Activated T-cell treated with anti-CD3 and anti-CD28 coated beads, Interleukin-2, amount 50 U/mL, for 72 hours (primary cell): Measurements from ENCODE around the gene PDE10A. TPM values are rescaled to one million over a fixed set of nuclear protein-coding genes. Genes with fewer than 3 reads are reported as not detected.
"Not testable (repeated sequence)": the region's sequence is repeated elsewhere in the genome, so short reads cannot be mapped to it uniquely, and the experiment has no call there.

Experiments used
- ATAC-seq, 2 donors: fragments of 150-1000 bp; cut with Tn5 transposase; replicated peaks in 1 of 2; 2 replicates each; pipeline ENCODE4 v1.10.0; 2021; ENCODE audit warnings: moderate library complexity in 2 of 2, mild to moderate bottlenecking in 1 of 2
- DNase-seq, 2 donors: peaks; one replicate each; pipeline ENCODE4 v3.0.0; 2021 to 2022; ENCODE audit warnings: mixed read lengths in 1 of 2
- H3K27ac Mint-ChIP-seq: one replicate; pipeline ENCODE4 v1.8.0; 2022; ENCODE audit warnings: mild to moderate bottlenecking, moderate library complexity, mixed read lengths
- H3K27me3 Mint-ChIP-seq: one replicate; pipeline ENCODE4 v1.8.0; 2022; ENCODE audit warnings: low read depth, mixed read lengths
- H3K36me3 Mint-ChIP-seq, 2 donors: one replicate each; pipeline ENCODE4 v1.8.0; 2022; ENCODE audit warnings: mixed read lengths in 2 of 2, mild to moderate bottlenecking in 1 of 2; ENCODE audit not compliant: insufficient read depth in 2 of 2
- H3K4me1 Mint-ChIP-seq: one replicate; pipeline ENCODE4 v1.8.0; 2022; ENCODE audit warnings: low read depth, mixed read lengths
- H3K4me3 Mint-ChIP-seq, 2 donors: one replicate each; pipeline ENCODE4 v1.8.0; 2022; ENCODE audit warnings: mild to moderate bottlenecking in 2 of 2, mixed read lengths in 2 of 2, moderate library complexity in 2 of 2
- H3K9me3 Mint-ChIP-seq, 2 donors: one replicate each; pipeline ENCODE4 v1.8.0; 2022; ENCODE audit warnings: mixed read lengths in 2 of 2
- total RNA-seq, 2 donors: library from RNA; stranded (reverse); gene quantifications; one replicate each; pipeline ENCODE4 v1.2.3, GENCODE V29; 2022

Gene PDE10A
- total RNA-seq, 2 donors from 2014 or later, result not detected

DNA sequence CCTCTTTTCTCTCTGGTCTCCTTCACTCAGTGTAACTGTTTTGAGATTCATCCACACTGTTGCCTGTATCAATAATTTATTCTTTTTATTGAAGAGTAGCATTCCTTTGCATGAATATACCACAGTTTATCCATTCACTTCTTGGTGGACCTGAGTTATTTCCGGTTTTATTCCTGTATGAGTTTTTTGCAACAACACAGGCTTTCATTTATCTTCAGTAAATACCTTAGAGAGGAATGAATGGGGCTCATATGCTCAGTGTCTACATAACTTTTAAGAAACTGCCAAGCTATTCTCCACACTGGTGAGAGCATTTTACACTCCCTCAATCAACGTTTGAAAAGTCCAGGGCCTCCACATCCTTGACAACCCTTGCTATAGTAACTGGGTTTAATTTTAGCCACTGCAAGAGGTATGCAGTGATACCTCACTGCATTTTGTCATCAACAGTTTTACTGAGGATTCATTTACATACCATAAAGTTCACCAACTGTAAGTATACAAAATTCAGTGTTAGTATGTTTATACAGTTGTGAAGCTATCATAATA is 154.6 kb downstream of the PDE10A start:
- Mint-ChIP-seq H3K27me3 (no peaks in the 10 kb centered on the region), H3K27ac (no peak overlapping the region)

DNA sequence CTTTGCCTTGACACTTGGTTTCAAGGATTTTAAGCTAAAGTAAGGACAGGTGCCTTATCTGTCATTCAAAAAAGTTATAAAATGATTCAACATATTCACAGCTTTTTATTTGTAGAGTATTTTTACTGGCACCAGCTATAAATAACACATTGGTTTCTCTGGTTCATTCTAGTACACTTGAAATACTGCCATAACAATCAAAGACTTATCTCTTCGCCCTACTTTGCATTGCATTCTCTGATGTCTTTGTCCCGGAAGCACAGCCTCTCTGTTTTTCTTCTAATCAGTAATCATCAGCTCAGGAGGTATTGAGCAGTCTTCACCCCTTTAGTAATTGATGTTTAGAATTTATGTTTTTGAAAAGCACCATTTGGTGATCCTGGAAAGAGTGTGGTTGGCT is 156.4 kb downstream of the PDE10A start:
- H3K9me3 Mint-ChIP-seq, result no peaks in the 10 kb centered on the region
- ATAC-seq (no peak), DNase-seq (no peak)
- no peak overlapping the region for H3K27ac Mint-ChIP-seq
- peaks cover 1% of the 10 kb centered on the region for H3K4me1 Mint-ChIP-seq
- H3K27me3 Mint-ChIP-seq, result no peaks in the 10 kb centered on the region
- H3K36me3 Mint-ChIP-seq, result no peaks in the 10 kb centered on the region
- H3K4me3 Mint-ChIP-seq, result no peak overlapping the region

More for the DNA sequence above, 154.6 kb downstream of the PDE10A start:
- DNase-seq, result no peak
- no peak overlapping the region for H3K4me3 Mint-ChIP-seq
- H3K36me3 Mint-ChIP-seq, result no peaks in the 10 kb centered on the region
- no peak for ATAC-seq
- H3K4me1 Mint-ChIP-seq, result peaks cover 7% of the 10 kb centered on the region
- H3K9me3 Mint-ChIP-seq, result no peaks in the 10 kb centered on the region

- H3K4me3 Mint-ChIP-seq, H3K27ac Mint-ChIP-seq, H3K27me3 Mint-ChIP-seq, H3K9me3 Mint-ChIP-seq, H3K4me1 Mint-ChIP-seq, DNase-seq, H3K36me3 Mint-ChIP-seq, ATAC-seq: not testable (repeated sequence)
Observed at GRCh38 chr6:165500214-165500907, 162.7 kb downstream of the PDE10A start.

DNA sequence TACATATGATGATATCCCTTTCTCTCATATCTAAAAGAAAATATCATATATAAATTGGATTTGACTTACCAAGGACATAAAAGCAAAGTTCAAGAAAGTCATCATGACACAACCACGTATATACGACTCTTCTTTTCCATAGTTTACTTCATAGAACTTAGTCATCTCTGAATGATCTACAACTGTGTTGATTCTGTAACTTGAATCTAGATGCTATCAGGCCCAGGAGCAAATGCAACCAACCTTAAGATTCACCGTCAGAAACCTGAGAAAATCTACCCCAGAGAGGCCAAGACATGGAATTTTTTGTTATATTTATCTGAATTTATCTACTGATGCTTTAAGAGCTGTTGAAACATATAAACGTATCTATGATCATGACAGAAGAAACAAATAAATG is 165.6 kb downstream of the PDE10A start:
- no peak overlapping the region for H3K27ac Mint-ChIP-seq

GRCh38 chr6:165488624-165489295 is 174.3 kb downstream of the PDE10A start:
- DNase-seq (no peak), ATAC-seq (no peak)
- no peak overlapping the region for H3K27ac Mint-ChIP-seq
- no peaks in the 10 kb centered on the region for H3K27me3 Mint-ChIP-seq
- H3K4me3 Mint-ChIP-seq, result no peak overlapping the region
- no peaks in the 10 kb centered on the region for H3K36me3 Mint-ChIP-seq
- no peaks in the 10 kb centered on the region for H3K4me1 Mint-ChIP-seq
- peaks cover 4 to 9% of the 10 kb centered on the region in 2 donors for H3K9me3 Mint-ChIP-seq

More for the DNA sequence above, 165.6 kb downstream of the PDE10A start:
- no peaks in the 10 kb centered on the region for H3K27me3 Mint-ChIP-seq
- H3K36me3 Mint-ChIP-seq, result no peaks in the 10 kb centered on the region
- no peak for ATAC-seq
- H3K4me3 Mint-ChIP-seq, result no peak overlapping the region
- DNase-seq, result no peak
- peaks cover 0 to 3% of the 10 kb centered on the region in 2 donors for H3K9me3 Mint-ChIP-seq
- H3K4me1 Mint-ChIP-seq, result no peaks in the 10 kb centered on the region

DNA sequence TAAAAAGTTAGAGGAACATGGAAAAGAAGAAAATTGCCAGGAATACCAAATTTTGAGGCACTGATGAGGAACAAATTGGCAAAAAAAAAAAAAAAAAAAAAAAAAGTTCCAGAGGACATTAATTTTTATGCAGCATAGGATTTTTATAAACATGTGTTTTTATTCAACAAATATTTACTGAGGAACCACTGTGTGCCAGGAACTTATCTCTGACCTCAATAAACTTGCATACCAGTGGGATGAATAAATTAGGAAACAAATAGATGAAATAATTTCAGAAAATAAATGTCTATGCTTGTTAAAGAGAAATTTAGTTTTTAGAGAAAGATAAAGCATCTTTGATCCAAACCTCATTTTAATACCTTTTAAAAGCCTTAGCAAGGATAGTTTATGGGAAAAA is 175.1 kb downstream of the PDE10A start:
- Mint-ChIP-seq H3K4me3 (no peak overlapping the region), H3K27ac (no peak overlapping the region), H3K36me3 (no peaks in the 10 kb centered on the region), H3K27me3 (no peaks in the 10 kb centered on the region), H3K4me1 (no peaks in the 10 kb centered on the region), H3K9me3 (peaks cover 4 to 6% of the 10 kb centered on the region in 2 donors)
- DNase-seq (no peak), ATAC-seq (no peak)

DNA sequence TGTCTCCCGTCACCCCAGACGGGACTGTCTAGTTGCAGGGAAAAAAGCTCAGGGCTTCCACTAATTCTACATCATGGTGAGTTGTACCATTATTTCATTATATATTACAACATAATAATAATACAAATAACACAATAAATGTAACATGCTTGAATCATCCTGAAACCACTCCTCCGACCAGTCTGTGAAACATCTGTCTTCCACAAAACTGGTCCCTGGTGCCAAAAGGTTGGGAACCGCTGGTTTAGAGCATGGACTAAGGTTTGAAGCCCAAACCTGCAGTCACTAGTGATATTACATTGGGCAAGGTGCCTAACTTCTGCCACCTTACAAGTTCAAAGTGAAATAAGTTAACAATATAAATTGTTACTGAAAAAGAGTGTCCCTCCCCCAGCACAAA is 175.7 kb downstream of the PDE10A start:
- DNase-seq (no peak), ATAC-seq (no peak)
- Mint-ChIP-seq H3K4me1 (no peaks in the 10 kb centered on the region), H3K27ac (no peak overlapping the region), H3K4me3 (no peak overlapping the region), H3K36me3 (no peaks in the 10 kb centered on the region), H3K27me3 (no peaks in the 10 kb centered on the region), H3K9me3 (peaks cover 4 to 6% of the 10 kb centered on the region in 2 donors)

DNA sequence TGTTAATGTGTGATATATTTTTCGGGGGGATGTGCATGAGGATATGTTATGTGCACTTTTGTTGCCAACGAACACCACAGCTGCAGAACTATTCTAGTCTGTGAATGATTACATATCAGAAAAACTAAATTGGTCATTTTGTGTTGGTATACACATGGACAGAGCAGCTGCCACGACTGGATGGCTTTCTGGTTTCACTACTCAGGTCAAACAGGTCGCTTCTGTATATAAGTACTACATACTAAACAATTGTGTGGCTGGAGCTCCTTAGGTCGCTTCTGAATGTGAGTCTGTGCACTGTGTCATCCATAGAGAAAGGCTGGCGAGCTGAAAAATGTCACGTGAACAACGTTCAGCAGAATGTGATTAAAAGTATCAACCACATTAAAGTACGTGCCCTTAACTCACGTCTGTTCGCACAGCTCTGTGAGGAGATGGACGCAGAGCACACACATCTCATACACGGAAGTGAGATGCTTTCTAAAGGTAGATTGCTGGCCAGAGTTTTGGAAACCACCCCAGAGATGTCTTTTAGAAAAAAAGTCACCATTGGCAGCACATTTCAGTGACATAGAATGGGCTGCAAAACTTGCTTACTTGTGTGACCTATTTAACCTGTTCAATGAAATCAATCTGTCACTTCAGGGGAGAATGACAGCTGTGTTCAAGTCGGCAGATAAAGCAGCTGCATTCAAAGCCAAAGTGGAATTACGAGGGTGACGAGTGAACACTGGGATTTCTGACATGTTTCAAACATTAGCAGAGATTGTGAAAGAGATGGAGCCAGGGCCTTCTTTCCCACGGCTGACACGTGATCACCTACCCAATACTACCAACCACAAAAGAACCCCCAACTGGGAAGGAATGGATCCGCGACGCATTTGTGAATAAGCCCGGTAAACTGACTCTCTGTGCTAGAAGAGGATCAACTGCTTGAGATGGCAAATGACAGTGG is 176.6 kb downstream of the PDE10A start:
- no peak for ATAC-seq
- Mint-ChIP-seq H3K36me3 (no peaks in the 10 kb centered on the region), H3K27me3 (no peaks in the 10 kb centered on the region)

DNA sequence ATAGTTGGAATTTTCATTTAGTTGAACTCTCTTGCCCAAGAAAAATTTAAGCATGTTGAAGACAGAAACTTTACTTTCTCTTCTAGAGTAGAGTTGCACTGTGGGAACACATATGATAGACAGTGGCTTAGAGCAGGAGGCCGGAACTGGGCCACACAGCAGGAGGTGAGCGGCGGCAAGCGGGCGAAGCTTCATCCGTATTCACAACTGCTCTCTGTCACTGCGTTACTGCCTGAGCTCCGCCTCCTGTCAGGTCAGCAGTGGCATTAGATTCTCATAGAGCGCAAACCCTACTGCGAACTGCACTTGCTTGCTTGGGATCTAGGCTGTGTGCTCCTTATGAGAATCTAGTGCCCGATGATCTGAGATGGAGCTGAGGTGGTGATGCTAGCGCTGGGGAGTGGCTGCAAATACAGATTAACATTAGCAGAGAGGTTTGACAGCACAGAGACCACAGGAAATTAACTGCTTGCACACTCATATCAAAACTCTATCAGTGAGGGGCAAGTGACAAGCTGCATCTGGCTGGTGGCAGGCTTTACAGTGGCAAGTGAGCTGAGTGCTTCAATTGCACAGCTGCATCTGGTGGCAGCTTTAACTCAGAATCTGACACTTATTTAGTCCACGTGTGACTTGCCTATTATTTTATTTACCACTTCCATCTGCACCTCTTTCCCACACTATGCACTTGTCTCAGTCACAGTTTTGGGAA is 178.7 kb downstream of the PDE10A start:
- ATAC-seq, result peak in 1 of 2 donors; percentile 23
- peaks cover 0 to under 1% of the 10 kb centered on the region in 2 donors for H3K9me3 Mint-ChIP-seq
- no peaks in the 10 kb centered on the region for H3K4me1 Mint-ChIP-seq
- H3K4me3 Mint-ChIP-seq, result no peak overlapping the region
- no peak for DNase-seq
- H3K36me3 Mint-ChIP-seq, result no peaks in the 10 kb centered on the region
- H3K27ac Mint-ChIP-seq, result no peak overlapping the region
- no peaks in the 10 kb centered on the region for H3K27me3 Mint-ChIP-seq

More for the DNA sequence above, 176.6 kb downstream of the PDE10A start:
- Mint-ChIP-seq H3K27ac (no peak overlapping the region), H3K4me3 (no peak overlapping the region), H3K4me1 (no peaks in the 10 kb centered on the region), H3K9me3 (peaks cover 2 to 6% of the 10 kb centered on the region in 2 donors)
- DNase-seq, result no peak

- no peak overlapping the region for H3K27ac Mint-ChIP-seq
Observed at GRCh38 chr6:165481921-165482320, 181.1 kb downstream of the PDE10A start.

GRCh38 chr6:165480916-165481315 is 182.1 kb downstream of the PDE10A start:
- no peak overlapping the region for H3K27ac Mint-ChIP-seq
- DNase-seq, result no peak
- no peaks in the 10 kb centered on the region for H3K4me1 Mint-ChIP-seq
- H3K36me3 Mint-ChIP-seq, result no peaks in the 10 kb centered on the region
- no peak for ATAC-seq
- no peaks in the 10 kb centered on the region for H3K9me3 Mint-ChIP-seq
- H3K27me3 Mint-ChIP-seq, result no peaks in the 10 kb centered on the region
- no peak overlapping the region for H3K4me3 Mint-ChIP-seq

More at GRCh38 chr6:165481921-165482320, 181.1 kb downstream of the PDE10A start:
- ATAC-seq (no peak), DNase-seq (no peak)
- H3K36me3 Mint-ChIP-seq, result no peaks in the 10 kb centered on the region
- no peaks in the 10 kb centered on the region for H3K9me3 Mint-ChIP-seq
- no peak overlapping the region for H3K4me3 Mint-ChIP-seq
- H3K27me3 Mint-ChIP-seq, result no peaks in the 10 kb centered on the region
- no peaks in the 10 kb centered on the region for H3K4me1 Mint-ChIP-seq

- DNase-seq (no peak), ATAC-seq (no peak)
- Mint-ChIP-seq H3K27me3 (no peaks in the 10 kb centered on the region), H3K27ac (no peak overlapping the region), H3K4me1 (no peaks in the 10 kb centered on the region), H3K4me3 (no peak overlapping the region), H3K36me3 (no peaks in the 10 kb centered on the region), H3K9me3 (no peaks in the 10 kb centered on the region)
Observed at GRCh38 chr6:165478581-165478980, 184.5 kb downstream of the PDE10A start.
